SK-N-SH (cell line): Measurements from ENCODE around the gene TEAD2. TPM values are rescaled to one million over a fixed set of nuclear protein-coding genes. Genes with fewer than 3 reads are reported as not detected.

Source experiments
- CTCF ChIA-PET: fragments of 300-600, 350-600 bp; formaldehyde crosslinking; extraction: SDS; loops from one replicate; lab custom pipeline; 2021; lab: Yijun Ruan, JAX
- POLR2A ChIA-PET: fragments of 350-600 bp; sonication (Branson Sonifier 250); formaldehyde crosslinking; extraction: SDS; loops from one replicate; lab custom pipeline; 2020; ENCODE audit warnings: antibody characterized with exemption, inconsistent platforms; lab: Yijun Ruan, JAX
- DNase-seq: peaks from one replicate; pipeline ENCODE4 v3.0.0; 2012
- H2AFZ ChIP-seq: fragments of 200-600 bp; sonication (generic); 2 replicates; pipeline ENCODE4 v1.8.1; 2016; ENCODE audit warnings: antibody characterized with exemption, mild to moderate bottlenecking, low read depth
- H3F3A ChIP-seq: fragments of 200-600 bp; sonication (generic); replicated peaks from 2 replicates; pipeline ENCODE3; 2016; ENCODE audit warnings: antibody characterized with exemption, mild to moderate bottlenecking; ENCODE audit not compliant: insufficient read depth
- H3K27ac ChIP-seq, 2 experiments: fragments of 200-500 bp in 1 of 2; fragments of 200-600 bp in 1 of 2; sonication (Bioruptor generic) in 1 of 2; sonication (generic), shearing (Covaris generic) in 1 of 2; 2 replicates each; pipeline versions ENCODE4 v1.5.1 to v1.6.1; 2014 to 2016; ENCODE audit warnings: low read depth in 2 of 2, inconsistent platforms in 1 of 2, low read length in 1 of 2, mild to moderate bottlenecking in 1 of 2, mixed read lengths in 1 of 2
- H3K27me3 ChIP-seq: fragments of 200-600 bp; sonication (generic), shearing (Covaris generic); 2 replicates; pipeline ENCODE4 v1.6.1; 2016; ENCODE audit warnings: mixed run types; ENCODE audit not compliant: insufficient read depth
- H3K36me3 ChIP-seq, 2 experiments: fragments of 200-500 bp in 1 of 2; fragments of 200-600 bp in 1 of 2; sonication (Bioruptor generic) in 1 of 2; sonication (generic) in 1 of 2; replicated peaks in 1 of 2; 2 replicates each; pipeline versions ENCODE3 to v1.5.1; 2014 to 2016; ENCODE audit warnings: low read length in 1 of 2, mild to moderate bottlenecking in 1 of 2; ENCODE audit not compliant: insufficient read depth in 2 of 2, control insufficient read depth in 1 of 2
- H3K4me1 ChIP-seq, 2 experiments: fragments of 200-500 bp in 1 of 2; fragments of 200-600 bp in 1 of 2; sonication (Bioruptor generic) in 1 of 2; sonication (generic), shearing (Covaris generic) in 1 of 2; 2 replicates each; pipeline versions ENCODE4 v1.5.1 to v1.6.1; 2014 to 2016; ENCODE audit warnings: low read depth in 1 of 2, low read length in 1 of 2, mixed run types in 1 of 2; ENCODE audit not compliant: insufficient read depth in 2 of 2, control insufficient read depth in 1 of 2
- H3K4me2 ChIP-seq: fragments of 200-600 bp; sonication (generic), shearing (Covaris generic); 2 replicates; pipeline ENCODE4 v1.6.1; 2017; ENCODE audit warnings: mixed run types
- H3K4me3 ChIP-seq, 2 experiments: fragments of 200-500 bp in 1 of 2; fragments of 200-600 bp in 1 of 2; sonication (Bioruptor generic) in 1 of 2; sonication (generic), shearing (Covaris generic) in 1 of 2; 2 replicates each; pipeline versions ENCODE4 v1.5.1 to v1.8.1; 2014 to 2016; ENCODE audit warnings: low read depth in 2 of 2, inconsistent platforms in 1 of 2, low read length in 1 of 2, mild to moderate bottlenecking in 1 of 2, mixed read lengths in 1 of 2, moderate library complexity in 1 of 2
- H3K79me2 ChIP-seq: fragments of 200-600 bp; sonication (generic); 2 replicates; pipeline ENCODE4 v1.8.1; 2017; ENCODE audit warnings: mild to moderate bottlenecking; ENCODE audit not compliant: insufficient read depth
- H3K9ac ChIP-seq: fragments of 200-600 bp; sonication (generic); 2 replicates; pipeline ENCODE4 v1.6.1; 2017; ENCODE audit warnings: mixed run types
- H3K9me2 ChIP-seq: fragments of 200-600 bp; sonication (generic); 2 replicates; pipeline ENCODE4 v1.6.1; 2017; ENCODE audit warnings: mixed run types
- H3K9me3 ChIP-seq: fragments of 200-600 bp; sonication (generic); 2 replicates; pipeline ENCODE4 v1.6.1; 2017; ENCODE audit warnings: mixed run types, mild to moderate bottlenecking, moderate library complexity
- H4K20me1 ChIP-seq: fragments of 200-600 bp; sonication (generic); 2 replicates; pipeline ENCODE4 v1.6.1; 2017; ENCODE audit warnings: mild to moderate bottlenecking, mixed run types; ENCODE audit not compliant: insufficient read depth
- CHD2 ChIP-seq: fragments of 150-350 bp; IDR thresholded peaks from 2 replicates; pipeline ENCODE4 v1.6.1; 2018; ENCODE audit warnings: low read length; ENCODE audit not compliant: partially characterized antibody
- MAX ChIP-seq: IDR thresholded peaks from 2 replicates; pipeline ENCODE4 v1.4.0; 2012; ENCODE audit warnings: low read depth
- MXI1 ChIP-seq: IDR thresholded peaks from 2 replicates; pipeline ENCODE4 v1.6.1; 2012; ENCODE audit warnings: mild to moderate bottlenecking, low read depth, low read length, improper control_type of control experiment
- PBX3 ChIP-seq: IDR thresholded peaks from 2 replicates; pipeline ENCODE4; 2012
- SMC3 ChIP-seq: IDR thresholded peaks from 2 replicates; pipeline ENCODE4 v1.6.1; 2012; ENCODE audit warnings: low read depth, low read length, improper control_type of control experiment
- USF1 ChIP-seq: IDR thresholded peaks from 2 replicates; pipeline ENCODE4 v1.4.0; 2012; ENCODE audit warnings: low read depth, borderline replicate concordance
- WGBS: methylation state at CpG from one replicate; pipeline ENCODE4 v1.1.6; 2017; ENCODE audit warnings: low lambda C conversion rate; 5-methylcytosine and 5-hydroxymethylcytosine counted together
- polyA plus RNA-seq, 3 experiments: library from polyadenylated mRNA; depleted of rRNA; stranded (reverse); fragments of >200 nt; gene quantifications; 2 replicates each; pipeline ENCODE4 v1.2.3, GENCODE V29; 2012

TEAD2 gene
- polyA plus RNA-seq, 1 of the 3 experiments (the other 2 are of a cell fraction): 27.9 TPM

- Histone ChIP-seq H3K79me2 (no peaks in the 10 kb centered on the region), H4K20me1 (peaks cover 2% of the 10 kb centered on the region; the same call in 1 of the 2 replicates), H3K36me3 (peaks cover 21 to 23% of the 10 kb centered on the region in 2 experiments), H3K27me3 (no peaks in the 10 kb centered on the region), H2AFZ (no peak overlapping the region), H3K4me3 (no peak overlapping the region), H3K9me3 (no peaks in the 10 kb centered on the region), H3F3A (no peaks in the 10 kb centered on the region), H3K27ac (no peak overlapping the region), H3K4me1 (peaks cover 0 to 6% of the 10 kb centered on the region in 2 experiments; a peak in 1 of 4 replicates), H3K9me2 (no peaks in the 10 kb centered on the region), H3K9ac (no peak overlapping the region), H3K4me2 (no peak overlapping the region)
- no peak for TF ChIP-seq CHD2
- TF ChIP-seq SMC3: no peak
- no peak for DNase-seq
- POLR2A ChIA-PET: no interaction called here
- CTCF ChIA-PET: interaction anchor here (0.5 kb wide), 1 partner anchor 595 kb away, joined by 3 read pairs; no protein-coding TSS in a partner anchor
- 61% methylated on average over 36 of the region's 36 CpGs for WGBS
Measured at GRCh38 chr19:49340069-49340864, 21.9 kb downstream of the TEAD2 start.

- no peak overlapping the region for H3K4me2 ChIP-seq
- TF ChIP-seq CHD2: no peak
- TF ChIP-seq MXI1: peak; percentile 62; the same call in 1 of the 2 replicates
- peak; percentile 68 for TF ChIP-seq MAX
- TF ChIP-seq PBX3: 0 out of 2 replicates have a peak, but pooled peaks have one; percentile 21
- TF ChIP-seq USF1: 0 out of 2 replicates have a peak, but pooled peaks have one; percentile 7
- peak; percentile 90 for DNase-seq
- CTCF ChIA-PET: interaction anchor here (0.5 to 0.6 kb wide), 2 partner anchors 130 to 596 kb away, joined by 3 to 4 read pairs; no protein-coding TSS in a partner anchor
- no peaks in the 10 kb centered on the region for H3K9me2 ChIP-seq
- no peaks in the 10 kb centered on the region for H3K9me3 ChIP-seq
- no peak overlapping the region for H3K9ac ChIP-seq
- H3K36me3 ChIP-seq: peaks cover 20 to 21% of the 10 kb centered on the region in 2 experiments
- H3K4me3 ChIP-seq: no peak overlapping the region; a peak in 1 of 4 replicates
- H2AFZ ChIP-seq: no peak overlapping the region
- peaks cover 2% of the 10 kb centered on the region for H3F3A ChIP-seq
- no peaks in the 10 kb centered on the region for H3K27me3 ChIP-seq
- POLR2A ChIA-PET: no interaction called here
- H4K20me1 ChIP-seq: peaks cover 2% of the 10 kb centered on the region; the same call in 1 of the 2 replicates
- peaks cover 0 to 6% of the 10 kb centered on the region in 2 experiments; a peak in 1 of 4 replicates for H3K4me1 ChIP-seq
- H3K27ac ChIP-seq: no peak overlapping the region
- WGBS: 52% methylated on average over 36 of the region's 47 CpGs
- no peaks in the 10 kb centered on the region for H3K79me2 ChIP-seq
Measured at GRCh38 chr19:49339301-49340068, 22.7 kb downstream of the TEAD2 start.
